Peyer's patch (tissue), 4 donors: ENCODE measurements around the gene SCFD2.
A peak's percentile ranks its signal among the peaks of the same experiment; 100 is the strongest.

ENCODE experiments used
- CTCF ChIP-seq, 6 experiments: fragments of 450-650 bp in 4 of 6; fragments of 200-600 bp in 2 of 6; sonication (generic) in 1 of 6; IDR thresholded peaks; one replicate each; pipeline ENCODE4 v1.5.1; 2017 to 2019; ENCODE audit warnings: antibody characterized with exemption in 6 of 6, mild to moderate bottlenecking in 3 of 6, moderate library complexity in 1 of 6
- POLR2A ChIP-seq, 2 donors: fragments of 450-650 bp; IDR thresholded peaks; one replicate each; pipeline ENCODE4 v1.5.1; 2017; ENCODE audit warnings: antibody characterized with exemption in 2 of 2, mild to moderate bottlenecking in 2 of 2, moderate library complexity in 2 of 2

DNA sequence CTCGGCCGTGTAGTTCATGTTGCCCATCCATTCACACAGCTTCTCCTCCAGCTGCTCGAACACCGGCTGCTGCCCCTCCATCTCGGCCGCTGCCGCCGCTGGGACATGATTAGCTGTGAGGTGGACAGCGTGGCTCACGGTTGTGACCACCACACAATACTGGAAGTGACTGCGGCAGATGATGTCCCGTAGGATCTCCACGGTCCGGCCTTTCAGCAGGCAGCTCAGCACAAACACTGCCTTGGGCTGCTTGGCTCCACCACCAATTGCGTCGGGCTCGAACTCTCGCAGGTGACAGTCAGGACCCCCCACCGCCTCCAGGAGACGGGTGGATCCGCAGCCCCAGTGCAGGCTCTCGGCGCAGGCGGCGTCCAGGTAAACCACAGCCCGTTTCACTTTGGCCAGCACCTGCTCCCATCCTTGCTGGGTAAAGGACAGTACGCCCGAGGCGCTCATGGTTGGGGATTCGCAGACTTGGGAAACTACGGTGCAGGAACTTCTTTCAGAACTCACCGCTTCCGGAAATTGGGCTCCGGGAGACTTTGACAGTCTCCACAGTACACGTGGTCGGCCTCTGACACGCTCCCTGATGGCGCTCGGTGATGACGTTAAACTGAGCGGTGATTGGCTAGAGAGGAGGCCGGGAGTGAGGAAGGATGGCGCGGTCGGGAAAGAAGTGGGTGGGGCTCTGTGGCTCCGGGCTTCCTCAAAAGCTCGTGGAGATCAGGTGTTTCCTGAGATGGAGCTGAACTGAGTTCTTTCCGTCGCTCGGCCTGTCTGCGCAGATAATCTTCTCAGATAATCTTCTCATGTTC lies at the start of gene SCFD2:
- TF ChIP-seq CTCF (IDR thresholded peaks at IDR 0.05) (no peak), POLR2A (IDR thresholded peaks at IDR 0.05) (peak in 1 of 2 donors; percentile 23)
